ENCODE measurements around the gene RUNX2.
"Not testable (repeated sequence)": the region's sequence is repeated elsewhere in the genome, so short reads cannot be mapped to it uniquely, and the experiment has no call there.

The RUNX2 gene

DNA sequence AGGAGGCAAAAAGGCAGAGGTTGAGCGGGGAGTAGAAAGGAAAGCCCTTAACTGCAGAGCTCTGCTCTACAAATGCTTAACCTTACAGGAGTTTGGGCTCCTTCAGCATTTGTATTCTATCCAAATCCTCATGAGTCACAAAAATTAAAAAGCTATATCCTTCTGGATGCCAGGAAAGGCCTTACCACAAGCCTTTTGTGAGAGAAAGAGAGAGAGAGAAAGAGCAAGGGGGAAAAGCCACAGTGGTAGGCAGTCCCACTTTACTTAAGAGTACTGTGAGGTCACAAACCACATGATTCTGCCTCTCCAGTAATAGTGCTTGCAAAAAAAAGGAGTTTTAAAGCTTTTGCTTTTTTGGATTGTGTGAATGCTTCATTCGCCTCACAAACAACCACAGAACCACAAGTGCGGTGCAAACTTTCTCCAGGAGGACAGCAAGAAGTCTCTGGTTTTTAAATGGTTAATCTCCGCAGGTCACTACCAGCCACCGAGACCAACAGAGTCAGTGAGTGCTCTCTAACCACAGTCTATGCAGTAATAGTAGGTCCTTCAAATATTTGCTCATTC is at the start of gene RUNX2:
Gene RUNX2 (plus strand): TSS at position 375 of the 567 bp plus-strand sequence. CDS start 397 bp downstream, outside the sequence.
- peak; percentile 17 for DNase-seq (ENCODE audit: low spot score)

DNA sequence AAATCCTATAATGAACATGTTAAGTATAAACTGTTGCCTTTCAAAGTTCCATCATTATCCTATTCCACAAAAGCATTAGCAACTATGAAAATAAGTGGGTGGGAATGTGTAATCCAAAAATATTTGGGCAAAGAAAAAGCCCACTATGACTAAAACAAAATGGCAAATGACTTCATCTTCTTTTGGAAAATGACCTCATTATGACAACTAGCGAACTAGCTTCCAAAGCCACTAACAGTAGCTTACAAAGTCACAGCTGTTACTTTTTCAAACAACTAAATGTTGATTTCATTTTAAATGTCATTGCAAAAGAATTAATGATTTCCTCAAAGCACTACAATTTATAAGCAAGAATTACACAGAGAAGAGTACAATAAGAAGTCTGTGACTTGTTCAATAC is 49.8 kb upstream of the RUNX2 start:
- peak; percentile 4 for DNase-seq (ENCODE audit: low spot score)

DNA sequence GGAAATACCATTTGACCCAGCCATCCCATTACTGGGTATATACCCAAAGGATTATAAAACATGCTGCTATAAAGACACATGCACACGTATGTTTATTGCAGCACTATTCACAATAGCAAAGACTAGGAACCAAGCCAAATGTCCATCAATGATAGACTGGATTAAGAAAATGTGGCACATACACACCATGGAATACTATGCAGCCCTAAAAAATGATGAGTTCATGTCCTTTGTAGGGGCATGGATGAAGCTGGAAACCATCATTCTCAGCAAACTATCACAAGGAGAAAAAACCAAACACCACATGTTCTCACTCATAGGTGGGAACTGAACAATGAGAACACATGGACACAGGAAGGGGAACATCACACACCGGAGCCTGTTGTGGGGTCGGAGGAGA is 41.4 kb upstream of the RUNX2 start:
- DNase-seq (ENCODE audit: low spot score), result not testable (repeated sequence)

DNA sequence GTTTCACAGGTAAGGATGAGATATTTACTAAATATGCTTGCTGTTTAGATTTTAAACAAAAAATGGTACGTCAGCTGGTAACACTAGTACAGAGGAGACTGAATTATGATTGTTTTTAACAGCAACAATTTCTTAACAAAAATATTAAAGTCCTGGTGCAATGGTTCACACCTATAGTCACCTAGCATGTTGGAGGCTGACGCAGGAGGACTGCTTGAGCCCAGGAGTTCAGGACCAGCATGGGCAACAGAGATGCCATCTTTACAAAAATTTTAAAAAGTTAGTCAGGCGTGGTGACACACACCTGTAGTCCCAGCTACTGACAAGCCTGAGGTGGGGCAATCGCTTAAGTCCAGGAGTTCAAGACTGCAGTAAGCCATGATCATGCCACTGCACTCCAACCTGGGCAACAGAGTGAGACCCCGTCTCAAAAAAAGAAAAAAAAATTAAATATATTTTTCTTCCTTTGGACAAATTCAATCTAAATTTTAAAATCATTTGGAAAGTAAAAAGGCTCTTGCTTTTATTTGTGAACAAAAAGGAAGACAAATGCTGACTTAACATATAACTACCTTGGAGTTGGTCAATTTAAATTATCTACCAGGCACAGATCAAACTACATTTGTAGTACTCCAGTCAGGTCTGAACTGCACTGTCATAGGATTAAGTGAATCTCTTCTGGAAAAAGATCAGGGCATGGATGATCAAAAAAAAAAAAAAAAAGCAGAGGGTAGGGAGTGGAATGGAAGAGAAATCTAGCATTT is 38.2 kb upstream of the RUNX2 start:
- no peak for DNase-seq (ENCODE audit: low spot score)

DNA sequence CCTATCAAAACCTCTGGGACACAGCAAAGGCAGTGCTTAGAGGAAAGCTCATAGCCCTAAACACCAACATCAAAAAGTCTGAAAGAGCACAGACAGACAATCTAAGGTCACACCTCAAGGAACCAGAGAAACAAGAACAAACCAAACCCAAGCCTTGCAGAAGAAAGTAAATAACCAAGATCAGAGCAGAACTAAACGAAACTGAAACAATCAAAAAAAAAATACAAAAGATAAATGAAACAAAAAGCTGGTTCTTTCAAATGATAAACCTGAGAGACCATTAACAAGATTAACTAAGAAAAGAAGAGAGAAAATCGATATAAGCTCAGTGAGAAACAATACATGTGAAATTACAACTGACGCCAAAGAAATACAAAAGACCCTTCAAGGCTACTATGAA is 34.8 kb upstream of the RUNX2 start:
- DNase-seq (ENCODE audit: low spot score), result no peak

DNA sequence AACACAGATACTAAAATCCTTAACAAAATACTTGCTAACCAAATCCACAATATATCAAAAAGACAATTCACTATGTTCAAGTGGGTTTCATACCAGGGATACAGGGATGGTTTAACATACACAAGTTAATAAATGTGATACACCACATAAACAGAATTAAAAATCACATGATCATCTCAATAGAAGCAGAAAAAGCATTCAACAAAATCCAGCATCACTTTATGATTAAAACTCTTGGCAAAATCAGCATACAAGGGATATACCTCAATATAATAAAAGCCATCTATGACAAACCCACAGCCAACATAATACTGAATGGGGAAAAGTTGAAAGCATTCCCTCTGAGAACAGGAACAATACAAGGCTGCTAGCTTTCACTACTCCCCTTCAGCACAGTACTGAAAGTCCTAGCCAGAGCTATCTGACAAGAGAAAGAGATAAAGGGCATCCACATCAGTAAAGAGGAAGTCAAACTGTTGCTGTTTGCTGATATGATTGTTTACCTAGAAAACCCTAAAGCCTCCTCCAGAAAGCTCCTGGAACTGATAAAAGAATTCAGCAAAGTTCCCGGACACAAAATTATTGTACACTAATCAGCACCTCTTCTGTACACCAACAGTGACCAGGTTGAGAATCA is 33.9 kb upstream of the RUNX2 start:
- not testable (repeated sequence) for DNase-seq (ENCODE audit: low spot score)

DNA sequence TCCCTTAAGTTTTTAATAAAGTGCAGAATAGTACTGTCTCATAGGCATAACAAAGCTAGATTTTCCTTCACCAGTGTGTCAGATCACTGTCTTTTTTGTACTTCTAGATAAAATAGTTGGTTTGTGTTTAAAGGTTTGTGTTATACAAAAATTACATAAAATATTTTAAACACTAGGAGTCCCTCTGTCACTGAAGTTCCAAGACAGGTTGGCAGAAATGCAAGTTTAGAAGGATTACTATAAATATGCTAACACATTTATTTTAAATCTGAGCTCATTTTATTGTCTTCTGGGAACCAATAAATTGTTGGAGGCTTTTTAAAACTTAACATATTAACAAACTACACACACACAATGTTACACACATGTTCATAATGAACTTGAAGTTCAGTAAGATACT is 30.8 kb upstream of the RUNX2 start:
- no peak for DNase-seq (ENCODE audit: low spot score)

DNA sequence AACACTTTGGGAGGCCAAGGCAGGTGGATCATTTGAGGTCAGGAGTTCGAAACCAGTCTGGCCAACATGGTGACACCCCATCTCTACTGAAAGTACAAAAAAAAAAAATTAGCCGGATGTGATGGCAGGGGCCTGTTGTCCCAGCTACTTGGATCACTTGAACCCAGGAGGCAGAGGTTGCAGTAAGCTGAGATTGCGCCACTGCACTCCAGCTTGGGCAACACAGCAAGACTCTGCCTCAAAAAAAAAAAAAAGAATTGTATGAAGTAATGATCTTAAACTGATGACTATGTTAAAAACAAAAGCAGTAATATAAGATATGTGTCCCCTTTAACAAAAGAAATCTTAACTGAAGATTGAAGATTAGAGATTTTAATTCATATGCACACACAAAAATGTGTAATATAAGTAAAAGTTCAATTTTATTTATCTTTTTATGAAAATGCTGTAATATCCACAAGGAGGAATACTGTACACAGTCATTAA is 29.0 kb upstream of the RUNX2 start:
- no peak for DNase-seq (ENCODE audit: low spot score)

DNA sequence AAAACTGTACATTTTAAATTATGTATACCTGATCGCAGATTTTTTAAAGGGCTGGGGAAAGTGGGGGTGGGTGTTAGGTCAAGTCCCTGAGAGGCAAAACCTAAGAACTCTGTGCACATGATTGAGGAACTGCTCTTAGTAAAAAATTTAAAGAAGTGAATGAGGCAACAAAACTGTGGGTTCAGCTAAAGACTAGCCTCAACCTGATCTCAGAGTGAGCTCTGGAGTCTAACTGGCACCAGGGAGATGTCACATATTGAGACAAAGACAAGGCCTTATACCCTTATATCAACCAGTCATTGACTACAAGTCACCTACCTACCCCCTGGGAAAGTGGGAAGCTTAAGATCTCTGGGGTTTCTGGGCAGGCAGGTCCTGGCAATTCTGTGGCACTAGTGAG is 27.4 kb upstream of the RUNX2 start:
- DNase-seq (ENCODE audit: low spot score), result no peak

DNA sequence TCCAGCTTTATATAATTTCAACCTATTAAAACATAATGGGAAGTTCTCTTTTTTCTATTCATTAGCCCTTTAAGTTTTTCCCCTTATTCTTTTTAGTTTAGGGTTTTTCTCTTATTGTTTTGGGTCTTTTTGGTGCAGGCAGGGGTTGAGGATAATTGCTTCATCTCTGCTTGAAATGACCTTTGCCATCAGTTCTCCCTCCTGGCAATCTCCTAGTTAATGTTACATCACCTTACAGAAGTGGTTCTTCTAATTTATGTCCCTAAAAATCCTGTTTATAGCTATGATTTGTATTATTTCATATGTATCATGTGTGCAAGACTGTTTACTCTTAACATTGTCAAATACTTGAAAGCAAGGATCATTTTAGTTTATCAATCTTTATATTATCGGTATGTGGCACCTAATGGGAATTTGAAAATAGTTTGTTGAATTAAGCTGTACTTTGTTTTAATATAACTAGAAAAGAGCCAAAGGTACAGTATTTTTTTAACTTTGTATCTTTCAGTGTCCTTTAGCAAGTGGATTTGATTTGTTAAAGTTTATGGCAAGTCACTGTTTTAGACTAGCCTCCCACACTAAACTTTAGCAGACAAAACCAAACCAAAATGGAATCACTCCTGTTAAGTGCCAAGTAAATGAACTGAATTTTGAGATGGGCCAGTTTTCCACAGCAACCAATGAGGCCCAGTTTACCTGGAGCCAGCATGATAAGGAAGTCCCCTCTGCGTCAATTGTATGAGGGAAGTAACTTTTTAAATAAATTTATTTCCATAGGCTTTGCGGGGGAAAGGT is 26.6 kb upstream of the RUNX2 start:
- DNase-seq (ENCODE audit: low spot score), result no peak

DNA sequence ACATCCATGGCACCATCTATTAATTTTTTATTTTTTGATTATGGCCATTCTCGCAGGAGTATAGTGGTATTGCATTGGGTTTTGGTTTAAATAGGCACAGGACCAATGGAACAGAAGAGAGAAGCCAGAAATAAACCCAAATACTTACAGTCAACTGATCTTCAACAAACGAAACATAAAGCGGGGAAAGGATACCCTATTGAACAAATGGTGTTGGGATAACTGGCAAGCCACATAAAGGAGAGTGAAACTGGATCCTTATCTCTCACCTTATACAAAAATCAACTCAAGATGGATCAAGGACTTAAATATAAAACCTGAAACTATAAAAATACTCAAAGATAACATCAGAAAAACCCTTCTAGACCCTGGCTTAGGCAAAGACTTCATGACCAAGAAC is 25.3 kb upstream of the RUNX2 start:
- no peak for DNase-seq (ENCODE audit: low spot score)

DNA sequence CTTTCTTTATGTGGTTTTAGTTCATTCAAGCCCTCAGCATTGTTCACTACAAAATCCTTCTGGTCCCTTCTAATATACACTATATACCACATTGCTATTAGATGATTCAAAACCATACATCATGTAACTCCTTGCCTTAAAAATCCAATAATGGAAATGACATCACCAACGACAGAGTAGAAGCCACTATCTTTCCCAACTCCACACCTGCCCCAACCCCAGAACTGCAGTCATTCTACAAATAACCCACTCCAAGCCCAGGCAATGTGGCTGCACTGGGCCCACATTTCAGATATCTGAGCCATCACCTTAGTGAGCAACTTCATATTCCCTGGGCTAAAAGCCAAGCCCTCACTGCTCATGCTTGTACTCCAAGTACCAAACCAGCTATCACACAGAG is 22.6 kb upstream of the RUNX2 start:
- DNase-seq (ENCODE audit: low spot score), result no peak

DNA sequence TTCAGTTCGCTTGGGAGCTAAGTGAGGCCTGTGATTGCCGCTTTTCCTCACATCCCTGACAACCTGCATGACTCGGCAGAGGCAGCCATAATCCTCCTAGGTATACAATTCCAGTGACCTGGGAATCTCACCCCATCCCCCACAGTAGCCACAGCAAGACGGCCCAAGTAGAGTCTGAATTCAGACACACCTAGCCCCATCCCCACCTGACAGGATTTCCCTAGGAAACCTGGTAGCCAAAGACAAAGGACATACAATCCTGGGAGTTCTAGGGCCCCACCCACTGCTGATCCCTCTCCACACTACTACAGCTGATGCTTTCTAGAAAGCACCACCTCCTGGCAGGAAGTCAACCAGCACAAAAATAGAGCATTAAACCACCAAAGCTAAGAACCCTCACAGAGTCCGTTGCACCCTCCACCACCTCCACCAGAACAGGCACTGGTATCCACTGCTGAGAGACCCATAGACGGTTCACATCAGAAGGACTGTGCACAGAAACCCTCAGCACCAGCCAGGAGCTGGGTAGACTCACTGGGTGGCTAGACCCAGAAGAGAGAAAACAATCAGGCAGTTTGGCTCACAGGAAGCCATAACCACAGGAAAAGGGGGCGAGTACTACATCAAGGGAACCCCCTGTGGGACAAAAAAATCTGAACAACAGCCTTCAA is 17.9 kb upstream of the RUNX2 start:
- DNase-seq (ENCODE audit: low spot score), result no peak

DNA sequence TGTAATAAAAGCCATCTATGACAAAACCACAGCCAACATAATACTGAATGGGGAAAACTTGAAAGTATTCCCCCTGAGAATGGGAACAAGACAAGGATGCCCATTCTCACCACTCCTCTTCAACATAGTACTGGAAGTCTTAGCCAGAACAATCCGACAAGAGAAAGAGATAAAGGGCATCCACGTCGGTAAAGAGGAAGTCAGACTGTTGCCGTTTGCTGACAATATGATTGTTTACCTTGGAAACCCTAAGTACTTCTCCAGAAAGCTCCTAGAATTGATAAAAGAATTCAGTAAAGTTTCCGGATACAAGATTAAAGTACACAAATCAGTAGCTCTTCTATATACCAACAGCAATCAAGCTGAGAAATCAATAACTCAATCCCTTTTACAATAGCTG is 14.0 kb upstream of the RUNX2 start:
- no peak for DNase-seq (ENCODE audit: low spot score)

DNA sequence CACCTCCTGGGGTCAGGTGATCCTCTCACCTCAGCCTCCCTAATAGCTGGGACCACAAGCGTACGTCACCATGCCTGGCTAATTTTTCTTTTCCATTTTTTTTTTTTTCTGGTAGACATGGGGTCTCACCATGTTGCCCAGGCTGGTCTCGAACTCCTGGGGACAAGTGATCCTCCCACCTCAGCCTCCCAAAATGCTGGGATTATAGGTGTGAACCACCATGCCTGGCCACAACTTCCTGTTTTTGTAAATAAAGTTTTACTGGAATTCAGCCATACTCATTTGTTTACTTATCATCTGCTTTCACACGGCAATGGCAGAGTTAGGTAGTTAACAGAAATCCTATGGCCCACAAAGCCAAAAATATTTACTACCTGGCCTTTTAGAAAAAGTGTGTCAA is 7.8 kb upstream of the RUNX2 start:
- no peak for DNase-seq (ENCODE audit: low spot score)

DNA sequence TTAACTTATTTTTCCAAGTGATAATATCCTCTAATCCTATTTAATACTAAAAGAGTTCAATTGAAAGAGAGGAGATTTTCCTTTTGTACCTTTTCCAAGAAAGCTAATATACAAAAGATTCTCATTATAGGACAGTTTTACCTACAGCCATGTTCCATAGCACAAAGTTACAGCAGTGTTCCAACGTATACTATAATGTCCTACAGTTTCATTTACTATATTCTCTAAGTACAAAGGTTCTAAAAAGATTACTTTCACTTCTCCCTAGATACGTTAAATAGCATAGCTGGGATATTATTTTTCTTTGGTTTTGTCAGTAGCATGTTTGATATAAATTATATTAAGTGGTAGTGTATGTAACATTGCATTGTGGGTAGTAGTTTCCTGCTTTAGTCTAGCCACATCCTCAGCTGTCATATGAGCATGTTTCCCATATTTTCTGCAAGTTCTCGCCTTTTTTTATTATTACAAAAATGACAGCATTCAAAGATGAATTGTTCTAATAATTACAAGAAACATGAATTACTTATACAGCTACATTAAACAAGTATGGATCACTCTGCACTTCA is 4.4 kb upstream of the RUNX2 start:
- no peak for DNase-seq (ENCODE audit: low spot score)

DNA sequence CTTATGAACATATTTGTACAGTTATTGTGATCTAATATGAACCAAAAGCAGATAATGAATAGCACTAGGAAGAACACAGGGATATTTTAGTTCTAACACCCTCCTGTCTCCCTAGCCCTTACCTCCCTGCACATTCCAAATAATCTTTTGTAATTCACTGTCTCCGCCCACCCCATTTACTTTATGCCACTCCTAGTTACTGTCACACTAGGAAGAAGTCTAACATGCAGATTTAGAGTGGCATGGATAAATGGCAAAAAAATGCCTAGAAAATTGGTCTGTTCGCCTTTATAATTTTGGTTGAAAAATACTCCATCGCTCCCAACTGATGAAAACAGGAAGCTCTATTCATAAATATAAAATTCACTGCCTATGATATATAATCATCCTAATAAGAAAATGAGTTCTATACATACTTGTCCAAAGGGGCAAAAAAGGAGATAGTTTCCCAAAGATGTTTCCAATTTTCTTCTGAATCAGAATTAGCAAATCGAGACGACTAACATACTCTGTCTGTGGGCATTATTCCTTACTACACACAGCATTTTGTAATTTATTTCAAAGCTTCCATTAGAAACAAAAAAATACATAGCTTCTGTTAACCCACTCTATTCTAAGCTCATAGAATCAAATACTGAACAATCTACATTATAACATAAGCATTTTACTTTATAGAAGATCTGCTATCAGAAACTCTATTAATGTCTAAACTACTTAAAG is 1.3 kb upstream of the RUNX2 start:
- no peak for DNase-seq (ENCODE audit: low spot score)

DNA sequence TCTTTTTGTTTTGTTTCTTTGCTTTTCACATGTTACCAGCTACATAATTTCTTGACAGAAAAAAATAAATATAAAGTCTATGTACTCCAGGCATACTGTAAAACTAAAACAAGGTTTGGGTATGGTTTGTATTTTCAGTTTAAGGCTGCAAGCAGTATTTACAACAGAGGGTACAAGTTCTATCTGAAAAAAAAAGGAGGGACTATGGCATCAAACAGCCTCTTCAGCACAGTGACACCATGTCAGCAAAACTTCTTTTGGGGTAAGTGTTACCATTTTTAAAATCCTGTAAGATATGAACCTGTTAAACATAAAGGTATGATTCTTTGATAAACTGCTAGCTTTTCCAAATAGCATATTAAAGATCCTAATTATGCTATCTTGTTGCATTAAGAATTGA is 393 bp downstream of the RUNX2 start:
- no peak for DNase-seq (ENCODE audit: low spot score)

DNA sequence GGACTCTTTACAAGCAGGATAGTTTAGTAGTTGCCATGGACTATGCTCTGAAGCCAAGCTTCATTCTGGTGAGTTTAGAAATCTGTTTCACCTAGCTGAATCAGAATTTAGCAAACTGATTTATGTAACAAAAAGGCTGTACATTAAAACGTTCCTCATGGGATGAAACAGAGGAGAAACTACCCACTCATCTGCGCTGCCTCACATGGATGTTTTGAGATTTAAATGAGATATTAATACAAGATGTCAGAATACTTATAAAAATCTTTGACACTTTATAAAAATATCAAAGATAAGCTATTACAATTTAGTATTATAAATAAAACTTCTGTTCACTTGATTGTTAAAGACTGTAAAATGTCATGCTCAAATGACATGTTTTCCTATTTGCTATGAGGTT is 16.8 kb downstream of the RUNX2 start:
- no peak for DNase-seq (ENCODE audit: low spot score)

DNA sequence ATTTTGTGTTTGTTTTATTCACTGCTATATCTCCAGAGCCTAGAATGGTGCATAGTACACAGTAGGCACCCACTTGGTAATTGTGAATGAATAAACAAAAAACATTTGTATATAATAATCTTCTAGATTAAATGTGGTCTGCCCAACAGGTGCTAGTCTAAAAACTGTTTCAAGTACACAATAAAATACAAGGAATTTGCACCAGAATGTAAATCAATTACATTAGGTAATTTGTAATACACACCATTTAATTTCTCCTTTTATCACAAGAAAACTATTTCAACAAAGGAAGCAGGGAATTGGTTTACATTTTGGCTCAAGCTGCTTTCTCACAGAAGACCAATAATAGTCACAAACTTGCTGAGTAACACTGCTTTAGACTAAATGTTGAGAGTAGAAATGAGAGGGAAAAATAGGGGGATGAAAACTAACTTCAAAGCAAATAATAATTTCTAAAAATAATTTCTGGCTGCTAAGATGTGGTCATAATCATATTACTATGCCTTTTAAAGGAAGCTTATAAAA is 22.1 kb downstream of the RUNX2 start:
- no peak for DNase-seq (ENCODE audit: low spot score)

DNA sequence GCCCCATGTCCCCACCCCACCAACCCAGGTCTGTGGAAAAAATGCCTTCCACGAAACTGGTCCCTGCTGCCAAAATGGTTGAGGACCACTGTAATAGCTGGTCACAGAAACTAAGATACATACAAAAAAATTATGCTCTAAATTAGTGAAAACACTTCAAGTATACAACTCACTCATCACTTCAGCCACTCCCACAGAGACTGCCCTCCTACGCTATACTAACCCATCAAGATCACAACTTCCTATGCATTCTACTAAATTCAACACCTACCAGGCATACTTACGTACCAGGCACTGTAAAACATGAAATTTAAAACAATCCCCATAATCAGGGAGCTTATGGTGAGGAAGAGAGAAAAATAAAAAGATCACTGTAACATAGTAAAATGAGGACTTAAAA is 22.9 kb downstream of the RUNX2 start:
- no peak for DNase-seq (ENCODE audit: low spot score)
